COLO829 (cell line): ENCODE data around the gene CHMP4A.
"Not testable (repeated sequence)": the region's sequence is repeated elsewhere in the genome, so short reads cannot be mapped to it uniquely, and the experiment has no call there.

Experiments
- DNase-seq: peaks from one replicate; pipeline ENCODE4 v3.0.0; 2012; ENCODE audit warnings: low spot score

The CHMP4A gene

GRCh38 chr14:24247422-24247821 lies 34.1 kb upstream of the CHMP4A start:
- no peak for DNase-seq

GRCh38 chr14:24246765-24247212 lies 33.5 kb upstream of the CHMP4A start:
- DNase-seq, result no peak

GRCh38 chr14:24245350-24245749 lies 32.1 kb upstream of the CHMP4A start:
- not testable (repeated sequence) for DNase-seq

GRCh38 chr14:24243336-24243836 lies 30.1 kb upstream of the CHMP4A start:
- no peak for DNase-seq

GRCh38 chr14:24241829-24242443 lies 28.6 kb upstream of the CHMP4A start:
- DNase-seq, result peak; percentile 98

GRCh38 chr14:24240110-24240918 lies 27.0 kb upstream of the CHMP4A start:
- DNase-seq, result no peak

- no peak for DNase-seq
These were observed 25.3 kb upstream of the CHMP4A start for GRCh38 chr14:24238527-24239037.

- DNase-seq, result no peak
These were observed 24.8 kb upstream of the CHMP4A start for GRCh38 chr14:24238123-24238522.

- no peak for DNase-seq
These were observed 24.2 kb upstream of the CHMP4A start for GRCh38 chr14:24237463-24237955.

- DNase-seq, result no peak
These were observed 23.6 kb upstream of the CHMP4A start for GRCh38 chr14:24236689-24237462.

- no peak for DNase-seq
These were observed 22.8 kb upstream of the CHMP4A start for GRCh38 chr14:24235804-24236688.

GRCh38 chr14:24234095-24235005 lies 21.1 kb upstream of the CHMP4A start:
- no peak for DNase-seq

GRCh38 chr14:24233538-24233866 lies 20.2 kb upstream of the CHMP4A start:
- no peak for DNase-seq

- peak; percentile 61 for DNase-seq
These were observed 19.6 kb upstream of the CHMP4A start, which contains the start of gene GMPR2 for GRCh38 chr14:24232645-24233537. GMPR2 (plus strand) TSS chr14:24232929; CDS start chr14:24233254, 325 bp downstream.

GRCh38 chr14:24232121-24232644 lies 18.9 kb upstream of the CHMP4A start, which contains the start of gene NEDD8:
NEDD8 (minus strand) TSS chr14:24232367; CDS start chr14:24232267, 100 bp downstream.
- DNase-seq, result peak; percentile 94

GRCh38 chr14:24231263-24232120 lies 18.2 kb upstream of the CHMP4A start:
- no peak for DNase-seq

- no peak for DNase-seq
These were observed 15.6 kb upstream of the CHMP4A start for GRCh38 chr14:24228902-24229301.

GRCh38 chr14:24226473-24226872 lies 13.2 kb upstream of the CHMP4A start:
- DNase-seq, result no peak
